Jurkat, Clone E6-1 (cell line): ENCODE data around the gene IRF5.

Source experiments
- DNase-seq: peaks from one replicate; pipeline ENCODE4 v3.0.0-alpha.2; 2011; ENCODE audit warnings: low read depth, low spot score
- H3K4me3 ChIP-seq: 2 replicates; pipeline ENCODE4 v1.5.1; 2011; ENCODE audit warnings: mild to moderate bottlenecking, low read length, control low read depth, moderate library complexity

Gene IRF5

DNA sequence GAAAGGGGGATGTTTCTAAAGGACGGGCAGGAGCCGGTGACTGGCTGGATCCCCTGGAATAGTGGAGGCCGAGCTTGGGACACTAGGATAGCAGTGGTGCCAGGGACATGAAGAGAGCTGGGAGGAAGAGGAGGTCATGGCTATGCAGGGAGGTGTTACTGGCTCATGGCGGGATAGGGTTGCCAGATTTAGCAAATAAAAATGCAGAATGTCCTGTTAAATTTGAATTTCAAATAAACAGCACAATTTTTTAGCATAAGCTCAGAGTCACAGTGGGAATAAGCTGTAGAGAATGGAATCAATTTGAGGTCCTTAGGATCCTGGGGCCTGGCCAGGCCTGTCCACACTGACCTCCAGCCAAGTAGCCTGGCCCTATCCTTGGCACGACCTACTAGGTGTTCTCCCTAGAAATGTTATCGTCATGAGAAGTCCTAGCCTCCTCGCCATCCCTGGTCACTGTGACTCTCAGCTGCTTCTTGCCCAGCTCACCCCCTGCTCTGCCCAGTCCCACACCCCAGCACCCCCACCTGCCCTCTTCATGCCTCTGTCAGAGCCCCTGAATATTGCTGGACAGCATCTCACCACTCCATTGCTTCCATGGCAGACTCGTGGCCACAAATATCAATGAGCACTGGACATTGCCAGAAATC lies 19.6 kb upstream of the IRF5 start:
- no peak for DNase-seq
- H3K4me3 ChIP-seq: no peak overlapping the region

DNA sequence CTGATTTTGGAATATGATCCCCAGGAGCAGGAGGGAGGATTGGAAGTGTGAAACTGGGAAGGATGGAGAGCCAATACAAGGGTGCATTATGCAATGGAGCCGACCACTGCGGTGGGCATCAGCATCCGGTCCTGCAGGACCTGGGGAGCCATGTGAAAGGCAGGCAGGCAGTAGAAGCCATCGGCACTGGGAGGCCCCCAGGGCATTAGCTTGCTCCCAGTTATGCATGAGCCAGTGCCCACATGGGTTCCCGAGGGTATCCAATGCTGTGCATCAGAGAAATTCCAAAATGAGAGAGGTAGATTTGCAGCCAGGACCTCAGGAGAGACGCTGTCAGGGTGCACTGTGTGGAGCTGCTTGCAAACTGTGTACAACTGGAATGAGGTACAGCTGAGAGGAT lies 18.5 kb upstream of the IRF5 start:
- no peak for DNase-seq
- H3K4me3 ChIP-seq: no peak overlapping the region

DNA sequence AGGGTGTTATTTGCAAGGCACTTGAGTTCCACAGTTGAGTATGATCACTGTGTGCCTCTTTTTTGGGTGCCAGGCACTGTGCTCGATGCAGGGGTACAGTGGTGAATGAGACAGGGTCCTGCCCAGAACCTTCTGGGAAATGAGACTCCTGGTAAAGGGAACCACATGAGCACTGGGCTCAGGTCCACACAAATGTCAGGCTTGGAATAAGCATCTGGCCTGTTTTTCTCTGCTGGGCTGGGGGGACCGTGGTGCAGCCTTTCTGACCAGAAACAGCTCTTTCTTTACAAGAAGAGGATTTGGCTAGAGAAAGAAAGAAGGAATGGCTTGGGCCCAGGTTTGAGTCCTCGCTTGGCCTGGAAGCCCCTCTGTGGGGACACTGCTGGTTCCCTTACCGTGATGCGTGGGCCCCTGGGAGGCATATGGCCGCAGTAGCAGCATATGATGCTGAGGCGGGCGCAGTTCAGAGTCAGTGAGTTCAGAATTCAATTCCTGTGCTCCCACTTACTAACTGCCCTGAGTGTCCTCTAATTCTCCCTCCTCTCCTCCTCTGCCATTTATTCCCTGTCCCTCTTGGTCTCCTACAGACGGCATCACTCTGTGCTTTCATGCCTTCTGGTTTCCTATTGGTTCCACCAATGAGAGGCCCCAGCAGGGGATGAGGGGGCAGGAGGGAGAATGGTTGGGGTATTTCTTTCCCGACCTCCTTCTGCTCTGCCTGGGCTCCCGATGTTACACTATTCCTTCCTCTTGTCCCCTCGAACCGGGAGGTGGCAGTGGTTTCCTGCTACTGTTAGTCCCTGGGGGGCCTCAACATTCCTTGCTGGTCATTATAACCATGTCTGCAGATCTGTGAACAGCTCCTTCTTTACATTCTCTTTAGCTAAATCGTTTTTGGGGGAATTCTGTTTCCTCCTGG lies 17.6 kb upstream of the IRF5 start:
- H3K4me3 ChIP-seq: no peak overlapping the region
- no peak for DNase-seq

DNA sequence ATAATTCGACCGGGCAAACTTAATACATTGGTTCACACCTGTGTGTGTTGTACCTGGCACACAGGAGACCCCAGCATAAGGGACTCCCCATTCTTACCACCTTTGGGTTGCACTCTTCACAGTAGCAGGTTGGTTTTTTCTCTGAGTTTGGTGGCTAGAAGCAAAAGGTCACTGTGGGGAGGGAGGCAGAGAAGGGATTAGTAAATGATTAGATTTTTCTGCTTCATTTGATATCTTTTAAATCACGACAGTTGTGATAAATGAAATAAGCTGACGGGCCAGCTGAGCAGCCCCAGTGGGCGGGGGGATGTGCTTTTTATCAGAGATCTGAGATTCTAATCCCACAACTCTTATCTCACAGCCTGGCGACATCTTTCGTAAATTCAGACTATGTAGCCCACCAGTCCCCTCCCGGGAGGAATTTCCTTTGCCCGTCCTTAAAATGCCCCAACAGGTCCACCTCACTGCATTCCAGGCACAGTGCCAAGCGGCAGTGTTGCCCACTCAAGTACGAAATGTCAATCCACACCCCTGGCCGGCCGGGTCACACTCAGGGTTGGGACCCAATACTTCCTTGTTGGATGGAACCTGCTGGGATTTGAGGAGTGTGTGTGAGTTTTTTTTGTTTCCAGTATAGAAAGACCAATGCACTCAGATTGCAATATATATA lies 16.7 kb upstream of the IRF5 start:
- no peak for DNase-seq
- no peak overlapping the region for H3K4me3 ChIP-seq

DNA sequence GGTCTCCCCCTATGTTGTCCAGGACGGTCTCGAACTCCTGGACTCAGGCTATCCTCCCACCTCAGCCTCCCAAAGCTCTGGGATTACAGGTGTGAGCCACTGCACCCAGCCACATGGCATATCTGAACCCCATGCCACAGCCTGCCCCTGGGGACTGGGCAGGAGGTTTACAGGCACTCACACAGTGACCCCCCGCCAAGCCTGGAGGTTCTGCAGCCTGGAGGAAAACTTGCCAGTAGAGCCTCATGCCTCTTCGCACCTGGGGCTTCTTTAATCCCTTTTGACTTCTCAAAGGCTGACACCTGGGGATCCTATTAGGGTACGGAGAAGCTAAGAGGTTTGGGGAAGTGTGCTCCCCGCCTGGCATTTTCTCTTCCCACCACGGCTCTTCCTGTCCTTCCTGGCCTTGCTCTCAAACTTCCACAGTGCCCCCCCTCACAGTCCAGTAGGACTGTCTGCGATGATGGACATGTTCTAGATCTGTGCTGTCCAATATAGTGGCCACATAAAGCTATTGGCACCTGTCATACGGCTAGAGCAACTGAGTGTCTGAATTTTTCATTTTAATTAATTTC lies 15.8 kb upstream of the IRF5 start:
- DNase-seq: no peak

DNA sequence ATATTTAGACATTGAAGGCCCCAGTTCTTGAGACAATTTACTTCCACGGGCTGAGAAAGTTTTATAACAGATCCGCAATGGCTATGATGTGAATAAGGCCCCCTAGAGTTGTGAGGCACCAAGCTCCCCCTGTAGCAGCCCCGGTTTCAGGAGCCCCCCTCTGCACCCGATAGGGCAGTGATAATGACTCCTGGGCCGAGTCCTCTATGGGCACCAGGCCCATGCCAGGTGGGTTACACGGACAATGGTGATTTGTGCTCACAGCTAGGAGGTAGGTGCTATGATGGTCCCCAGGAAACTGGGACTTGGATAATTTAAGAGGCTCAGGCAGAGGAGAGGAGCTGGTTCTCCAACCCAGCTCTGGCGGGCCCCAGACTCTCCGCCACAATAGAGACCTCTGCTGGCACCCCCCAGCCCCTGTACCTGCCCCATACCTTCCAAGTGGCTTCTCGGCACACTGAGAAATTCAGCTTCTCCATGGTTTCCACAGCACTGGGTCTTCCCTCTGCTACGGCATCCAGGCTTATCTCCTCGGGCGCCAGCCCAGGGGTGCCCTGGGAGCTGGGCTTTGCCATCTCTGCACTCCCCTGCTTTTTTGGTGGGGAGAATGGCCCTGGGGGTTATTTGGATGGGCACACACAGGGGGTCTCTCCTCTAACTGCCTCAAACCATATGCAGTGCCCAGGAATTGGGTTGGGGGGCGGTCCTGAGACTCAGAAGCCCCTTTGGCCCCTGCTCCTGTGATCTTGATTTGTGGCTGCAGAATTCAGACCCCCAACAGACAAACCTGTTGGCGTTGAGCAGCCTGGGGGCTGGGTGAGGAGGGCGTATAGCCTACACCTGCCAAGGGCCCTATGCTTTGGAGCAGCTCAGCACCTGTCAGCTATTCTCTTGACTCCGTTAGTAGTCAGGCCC lies 15.0 kb upstream of the IRF5 start:
- no peak for DNase-seq
- no peak overlapping the region for H3K4me3 ChIP-seq

More for the DNA sequence above, 15.8 kb upstream of the IRF5 start:
- H3K4me3 ChIP-seq: no peak overlapping the region

DNA sequence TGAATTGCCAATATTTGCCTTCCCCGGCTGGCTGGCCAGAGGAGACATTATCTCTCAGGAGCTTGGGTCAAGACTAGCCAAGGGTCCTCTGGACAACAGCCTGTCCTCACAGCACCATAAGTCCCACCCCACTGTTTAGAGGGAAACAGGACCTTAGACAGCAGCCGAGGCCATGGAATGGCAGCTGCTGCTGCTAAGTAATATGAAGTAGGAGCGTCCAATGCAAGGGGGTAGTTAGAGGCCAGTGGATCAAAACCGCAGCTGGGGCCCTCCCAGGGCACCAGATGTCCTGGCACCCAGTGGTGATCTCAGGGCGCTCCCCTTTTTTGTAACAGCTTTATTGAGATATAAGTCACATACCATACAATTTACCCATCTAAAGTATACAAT lies 14.3 kb upstream of the IRF5 start:
- DNase-seq: no peak
- H3K4me3 ChIP-seq: no peak overlapping the region

DNA sequence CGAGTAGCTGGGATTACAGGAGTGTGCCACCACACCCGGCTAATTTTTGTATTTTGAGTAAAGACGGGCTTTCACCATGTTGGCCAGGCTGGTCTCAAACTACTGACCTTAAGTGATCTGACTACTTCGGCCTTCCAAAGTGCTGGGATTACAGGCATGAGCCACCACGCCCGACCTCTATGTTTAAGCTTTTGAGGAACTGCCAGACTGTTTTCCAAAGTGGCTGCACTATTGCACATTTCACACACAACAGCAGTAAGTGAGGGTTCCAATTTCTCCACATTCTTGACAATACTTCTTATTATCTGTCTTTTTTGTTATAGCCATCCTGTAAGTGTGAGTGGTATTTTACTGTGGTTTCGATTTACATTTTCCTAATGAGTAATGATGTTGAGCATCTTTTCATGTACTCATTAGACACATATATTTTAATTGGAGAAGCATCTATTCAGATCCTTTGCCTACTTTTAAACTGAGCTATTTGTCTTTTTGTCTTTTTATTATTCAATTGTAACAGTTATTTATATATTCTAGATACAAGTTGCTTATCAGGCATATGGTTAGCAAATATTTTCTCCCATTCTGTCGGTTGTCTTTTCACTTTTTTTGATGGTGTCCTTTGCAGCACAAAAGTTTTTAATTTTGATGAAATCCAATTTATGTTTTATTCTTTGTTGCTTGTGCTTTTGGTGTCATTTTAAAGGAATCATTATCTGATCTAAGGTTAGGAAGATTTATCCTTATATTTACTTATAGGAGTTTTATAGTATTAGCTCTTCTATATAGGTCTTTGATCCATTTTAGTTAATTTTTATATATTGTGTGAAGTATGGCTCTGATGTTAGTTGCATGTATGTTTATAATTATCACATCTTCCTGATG lies 12.8 kb upstream of the IRF5 start:
- DNase-seq: no peak

DNA sequence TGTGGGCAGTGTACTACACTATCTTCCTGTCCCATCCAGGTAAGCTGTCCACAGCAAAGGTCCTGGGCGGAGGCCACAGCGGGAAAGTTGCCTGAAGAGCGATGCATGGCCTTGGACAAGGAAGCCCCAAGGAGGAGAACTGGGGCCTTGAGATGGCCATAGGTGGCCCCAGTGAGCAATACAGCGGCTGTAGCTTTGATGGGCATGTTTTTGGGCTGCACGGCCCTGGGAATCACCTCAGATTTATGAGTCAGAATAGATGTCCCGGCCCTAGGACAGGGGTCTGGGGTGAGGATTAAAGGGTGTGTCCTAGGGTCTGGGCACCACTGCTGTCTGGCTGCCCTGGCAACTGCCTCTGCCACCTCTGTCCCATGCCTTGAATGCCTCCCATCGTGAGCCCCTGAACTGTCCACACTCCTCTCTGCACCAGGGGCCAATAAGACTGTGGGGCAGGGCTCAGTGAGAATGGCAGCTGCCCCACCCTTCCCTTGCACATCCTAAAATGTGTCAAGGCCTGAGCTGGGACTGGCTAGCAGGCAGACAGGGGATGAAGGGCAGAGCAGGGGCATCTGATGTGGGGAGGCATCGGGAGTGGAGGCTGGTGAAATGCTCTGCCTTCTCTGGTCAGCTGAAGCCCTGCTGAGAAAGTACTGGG lies 9.4 kb upstream of the IRF5 start:
- no peak for DNase-seq

More for the DNA sequence above, 12.8 kb upstream of the IRF5 start:
- H3K4me3 ChIP-seq: no peak overlapping the region

DNA sequence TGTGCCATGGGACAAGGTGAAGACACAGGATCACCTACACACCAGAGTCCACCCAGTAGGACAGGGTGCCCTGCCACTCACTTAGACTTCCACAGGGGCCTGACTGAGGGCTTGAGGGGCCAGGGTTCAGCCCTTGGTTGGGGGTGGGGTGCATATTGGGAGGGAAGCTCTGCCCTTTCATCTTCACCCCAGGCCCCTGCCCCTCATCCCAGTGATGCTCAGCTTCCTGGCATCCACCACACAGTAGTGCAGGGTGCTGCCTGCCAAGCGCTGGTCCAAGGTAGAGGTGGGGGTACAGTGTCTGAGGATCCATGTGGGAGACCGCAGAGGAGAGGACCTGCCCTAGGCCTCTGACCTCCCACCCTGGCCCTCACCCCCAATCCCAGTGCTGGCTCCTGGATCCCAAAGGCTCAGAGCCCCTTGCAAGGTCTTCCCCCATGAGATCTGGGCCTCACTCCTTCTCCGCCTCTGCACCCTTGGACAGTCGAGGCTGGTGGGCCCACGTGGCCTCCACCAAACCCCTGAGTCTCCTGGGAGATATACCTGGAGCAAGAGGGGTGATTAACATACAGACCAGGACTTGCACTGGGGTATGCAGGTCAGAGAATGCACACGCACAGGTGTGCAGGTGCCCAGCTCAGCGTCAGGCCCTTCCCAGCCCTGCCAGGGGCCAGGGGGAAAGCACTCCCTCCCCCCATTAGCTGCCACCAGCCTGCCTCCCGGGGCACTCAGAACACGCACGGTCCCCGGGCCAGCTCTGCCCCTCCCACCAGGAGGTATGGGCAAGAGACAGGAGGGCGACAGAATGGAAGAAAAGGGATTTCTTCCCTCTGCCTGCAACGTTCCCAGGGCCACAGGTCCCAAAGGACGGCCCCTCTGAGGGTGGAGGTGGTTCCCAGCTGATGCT lies 8.6 kb upstream of the IRF5 start:
- H3K4me3 ChIP-seq: no peak overlapping the region
- no peak for DNase-seq

More for the DNA sequence above, 9.4 kb upstream of the IRF5 start:
- H3K4me3 ChIP-seq: no peak overlapping the region

DNA sequence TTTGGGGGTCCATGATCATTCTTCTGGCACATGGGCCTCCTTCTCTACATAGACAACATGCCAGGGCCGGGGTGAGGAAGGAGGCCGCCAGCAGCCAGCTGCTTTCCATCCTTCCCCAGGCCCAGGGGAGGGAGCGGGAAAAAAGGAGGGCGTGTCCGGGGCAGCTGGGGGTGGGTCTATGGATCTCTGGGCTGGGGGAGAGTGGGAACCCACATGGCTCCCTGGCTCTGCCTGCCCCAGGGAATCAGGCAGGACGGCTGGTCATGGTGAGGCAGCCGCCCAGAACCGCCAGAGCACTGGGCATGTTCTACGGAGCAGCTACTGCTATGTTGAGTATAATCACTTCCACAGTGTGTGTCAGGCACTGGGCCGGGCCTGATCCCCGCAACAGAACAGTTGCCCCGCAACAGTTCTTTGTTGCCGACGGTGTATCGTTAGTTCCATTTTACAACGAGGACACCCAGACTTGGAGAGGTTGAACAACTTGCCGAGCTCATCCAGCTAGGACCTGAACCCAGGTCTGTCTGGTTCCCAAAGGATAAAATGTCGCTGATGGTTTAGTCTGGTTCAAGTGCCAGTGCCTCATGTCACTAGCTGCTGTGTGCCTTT lies 6.4 kb upstream of the IRF5 start:
- no peak for DNase-seq
- H3K4me3 ChIP-seq: no peak overlapping the region

DNA sequence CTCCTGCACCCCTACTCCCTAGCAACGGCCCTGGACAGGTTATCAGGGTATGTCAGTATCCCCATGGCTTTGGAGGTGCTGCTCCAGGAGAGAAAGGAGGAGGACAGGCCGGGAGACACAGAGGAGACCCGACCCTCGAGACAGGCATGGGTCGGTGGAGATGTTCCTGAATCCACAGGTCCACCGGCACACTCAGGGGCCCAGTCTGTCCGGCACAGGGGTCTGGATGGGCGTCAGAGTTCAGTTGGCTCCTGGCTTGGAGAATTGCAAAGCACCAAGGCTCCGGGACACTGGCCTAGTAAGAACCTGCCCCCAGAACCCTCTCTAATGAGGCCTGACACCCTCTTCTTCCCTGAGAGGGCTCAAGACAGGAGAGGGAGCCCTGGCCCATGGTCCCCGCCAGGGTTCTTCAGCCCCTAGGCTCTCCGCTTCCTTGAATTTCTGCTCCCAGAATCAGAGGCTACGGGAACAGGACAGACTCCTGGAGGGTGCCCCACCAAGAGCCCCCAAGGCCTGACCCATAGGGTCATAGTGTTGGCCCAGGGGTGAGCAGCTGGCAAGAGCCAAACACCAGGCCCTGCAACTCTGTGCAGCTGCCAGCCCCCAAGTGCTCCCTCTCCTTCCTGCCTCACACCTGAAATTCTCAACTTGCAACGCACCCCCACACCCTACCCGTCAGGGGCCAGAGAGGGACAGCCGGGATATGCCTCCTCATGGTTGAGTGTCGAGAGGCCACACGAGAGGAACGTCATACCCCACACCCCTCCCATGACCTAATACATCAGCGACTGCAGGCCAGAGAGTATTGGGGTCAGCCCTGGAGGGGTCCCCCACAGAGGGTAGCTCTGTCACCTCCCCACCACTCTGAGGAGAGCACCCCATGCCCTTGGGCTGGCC lies 5.5 kb upstream of the IRF5 start:
- no peak overlapping the region for H3K4me3 ChIP-seq
- DNase-seq: no peak

DNA sequence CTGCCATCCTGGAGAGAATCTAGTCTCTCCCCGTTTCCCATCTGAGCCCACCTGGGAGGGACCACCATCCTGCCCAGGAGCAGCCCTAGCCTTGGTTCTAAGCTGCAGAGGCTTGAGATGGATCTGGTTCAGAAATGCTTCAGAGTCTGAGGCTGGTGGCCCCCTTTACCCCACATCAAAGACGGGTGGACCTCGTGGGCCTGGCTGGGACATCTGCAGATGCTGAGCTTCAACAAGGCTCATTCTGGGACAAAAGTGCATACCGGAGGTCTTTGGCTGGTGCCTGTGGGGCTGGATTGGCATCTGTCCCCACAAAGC lies 4.9 kb upstream of the IRF5 start:
- no peak overlapping the region for H3K4me3 ChIP-seq
- DNase-seq: no peak

DNA sequence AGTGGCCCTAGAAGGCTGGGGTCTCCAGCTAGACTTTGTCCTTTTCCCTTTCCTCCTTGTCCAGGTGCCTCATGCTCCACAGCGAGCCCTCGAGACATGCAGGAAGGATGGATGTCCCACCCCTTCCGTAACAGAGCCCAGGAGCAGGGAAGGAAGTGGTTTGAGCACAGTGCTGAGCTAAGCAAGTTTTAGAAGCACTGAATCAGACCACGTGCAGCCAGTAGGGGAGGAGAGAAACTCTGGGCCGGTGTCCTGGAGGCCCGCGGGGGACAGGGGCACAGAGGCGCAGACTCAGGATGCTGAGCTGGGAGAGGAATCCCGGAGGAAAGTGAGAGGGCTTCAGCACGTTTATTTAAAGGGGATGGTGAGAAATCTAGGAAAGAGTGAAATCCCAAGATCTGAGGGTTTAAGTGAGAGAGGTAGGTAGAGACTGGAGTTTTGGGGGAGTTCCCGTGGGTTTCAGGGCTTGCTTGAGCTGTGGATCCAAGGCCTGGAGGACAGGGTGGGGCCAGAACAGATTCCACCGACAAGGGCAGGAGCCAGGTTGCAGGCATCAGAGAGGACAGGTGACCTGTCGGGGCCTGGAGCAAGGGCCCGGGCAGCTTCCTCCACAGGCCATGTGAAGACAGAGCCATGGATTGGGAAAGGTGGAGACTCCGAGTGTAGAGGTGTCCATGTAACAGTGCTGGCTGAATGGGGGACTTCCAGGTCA lies 4.4 kb upstream of the IRF5 start:
- peak; percentile 71 for DNase-seq
- H3K4me3 ChIP-seq: no peak overlapping the region
